Endothelial cell of umbilical vein (primary cell): Measurements from ENCODE around the gene ANKRD60. TPM values are rescaled to one million over a fixed set of nuclear protein-coding genes. Genes with fewer than 3 reads are reported as not detected.

Experiments used
- BruUV-seq: library from RNA; stranded (reverse); fragments of 400-500 nt; replicated peaks from 2 replicates; lab custom pipeline; 2021; lab: Mats Ljungman, UMichigan
- CTCF ChIA-PET: fragments of 300-600, 350-600 bp; sonication (Branson Sonifier 250); formaldehyde crosslinking; loops from one replicate; lab custom pipeline; 2021; ENCODE audit warnings: antibody characterized with exemption, inconsistent platforms; lab: Charles Lee
- POLR2A ChIA-PET: fragments of 300-600, 350-600 bp; sonication (Branson Sonifier 250); formaldehyde crosslinking; loops from one replicate; lab custom pipeline; 2021; ENCODE audit warnings: antibody characterized with exemption, inconsistent platforms; lab: Charles Lee
- DNase-seq: peaks from one replicate; pipeline ENCODE4 v3.0.0-alpha.2; 2011; ENCODE audit warnings: low read depth, low spot score
- FAIRE-seq: peaks from 2 replicates; lab custom pipeline; 2011; peaks lifted over from hg19 to GRCh38; lab: Jason Lieb, UNC
- H2AFZ ChIP-seq: 2 replicates; pipeline ENCODE4 v1.6.0; 2012; ENCODE audit warnings: low read depth, low read length, control low read depth, inconsistent platforms
- H3K27ac ChIP-seq: 2 replicates; pipeline ENCODE4 v1.5.1; 2011; ENCODE audit warnings: low read depth, mild to moderate bottlenecking, control low read depth, low read length, moderate library complexity; ENCODE audit not compliant: insufficient read depth
- H3K27me3 ChIP-seq, 2 experiments: 2 replicates each; pipeline versions ENCODE4 v1.6.0 to v1.6.1; 2011; ENCODE audit warnings: low read length in 2 of 2, mixed read lengths in 1 of 2; ENCODE audit not compliant: control insufficient read depth in 2 of 2, insufficient read depth in 2 of 2
- H3K36me3 ChIP-seq, 2 experiments: 2 replicates in 1 of 2; 3 replicates in 1 of 2; pipeline ENCODE4 v1.5.1; 2011; ENCODE audit warnings: low read length in 2 of 2, mild to moderate bottlenecking in 1 of 2, moderate library complexity in 1 of 2; ENCODE audit not compliant: control insufficient read depth in 2 of 2, insufficient read depth in 2 of 2; ENCODE audit errors: extremely low read depth in 1 of 2
- H3K4me1 ChIP-seq: 3 replicates; pipeline ENCODE4 v1.5.1; 2011; ENCODE audit warnings: mild to moderate bottlenecking, low read length; ENCODE audit not compliant: control insufficient read depth, insufficient read depth; ENCODE audit errors: extremely low read depth
- H3K4me2 ChIP-seq: 2 replicates; pipeline ENCODE4 v1.6.1; 2011; ENCODE audit warnings: low read length, control low read depth, mixed read lengths; ENCODE audit not compliant: insufficient read depth
- H3K4me3 ChIP-seq, 3 experiments: fragments of 200-600 bp in 1 of 3; sonication (generic), shearing (Covaris generic) in 1 of 3; replicated peaks in 1 of 3; 2 replicates each; pipeline ENCODE4 v1.5.1; 2011 to 2016; ENCODE audit warnings: control low read depth in 3 of 3, low read length in 3 of 3, mild to moderate bottlenecking in 2 of 3, inconsistent platforms in 1 of 3, low read depth in 1 of 3, moderate library complexity in 1 of 3; ENCODE audit not compliant: insufficient read depth in 1 of 3
- H3K79me2 ChIP-seq: 2 replicates; pipeline ENCODE4 v1.6.0; 2012; ENCODE audit warnings: low read length, inconsistent platforms; ENCODE audit not compliant: control insufficient read depth, insufficient read depth
- H3K9ac ChIP-seq: replicated peaks from 2 replicates; pipeline ENCODE3; 2011; ENCODE audit warnings: low read length, control low read depth; ENCODE audit not compliant: insufficient read depth; ENCODE audit errors: extremely low read depth
- H3K9me1 ChIP-seq: replicated peaks from 3 replicates; pipeline ENCODE4 v1.6.0; 2011; ENCODE audit warnings: mild to moderate bottlenecking, low read length; ENCODE audit not compliant: control insufficient read depth, insufficient read depth; ENCODE audit errors: extremely low read depth
- H3K9me3 ChIP-seq: replicated peaks from 2 replicates; pipeline ENCODE4 v1.5.1; 2012; ENCODE audit warnings: low read length, inconsistent platforms; ENCODE audit not compliant: control insufficient read depth, insufficient read depth
- H4K20me1 ChIP-seq: replicated peaks from 2 replicates; pipeline ENCODE3; 2011; ENCODE audit warnings: mild to moderate bottlenecking, low read length; ENCODE audit not compliant: control insufficient read depth, insufficient read depth; ENCODE audit errors: extremely low read depth
- CTCF ChIP-seq, 2 donors: IDR thresholded peaks; 1 replicate in 1 of 2; 2 replicates in 1 of 2; pipeline ENCODE4 v1.5.1; 2011; ENCODE audit warnings: low read length in 2 of 2, mild to moderate bottlenecking in 2 of 2, moderate library complexity in 2 of 2, control low read depth in 1 of 2, inconsistent platforms in 1 of 2, low read depth in 1 of 2; ENCODE audit not compliant: insufficient read depth in 1 of 2; ENCODE audit errors: extremely low read depth in 1 of 2
- EZH2 ChIP-seq: IDR thresholded peaks from 2 replicates; pipeline ENCODE4 v1.6.1; 2012; ENCODE audit warnings: borderline replicate concordance, low read depth, mild to moderate bottlenecking, moderate library complexity, low read length, inconsistent platforms; ENCODE audit not compliant: severe bottlenecking
- FOS ChIP-seq: IDR thresholded peaks from 2 replicates; pipeline ENCODE4 v1.6.1; 2011; ENCODE audit warnings: mild to moderate bottlenecking, low read length, moderate library complexity, borderline replicate concordance; ENCODE audit not compliant: insufficient read depth
- GATA2 ChIP-seq: IDR thresholded peaks from 2 replicates; pipeline ENCODE4 v1.7.0; 2011; ENCODE audit warnings: low read depth, mild to moderate bottlenecking, moderate library complexity, mixed read lengths, low read length; ENCODE audit not compliant: insufficient read length, insufficient read depth
- JUN ChIP-seq: IDR thresholded peaks from 2 replicates; pipeline ENCODE4 v1.6.1; 2011; ENCODE audit warnings: borderline replicate concordance, low read depth; ENCODE audit not compliant: insufficient read length, insufficient read depth
- MAX ChIP-seq: IDR thresholded peaks from 2 replicates; pipeline ENCODE4 v1.6.1; 2011; ENCODE audit not compliant: insufficient read depth, insufficient read length
- MYC ChIP-seq: IDR thresholded peaks from one replicate; pipeline ENCODE4 v1.6.1; 2011; ENCODE audit warnings: mild to moderate bottlenecking, low read depth, low read length
- POLR2A ChIP-seq: IDR thresholded peaks from 2 replicates; pipeline ENCODE4 v1.6.1; 2012; ENCODE audit warnings: low read depth, mild to moderate bottlenecking, control low read depth, low read length
- POLR2AphosphoS5 ChIP-seq: IDR thresholded peaks from 2 replicates; pipeline ENCODE4 v1.6.1; 2012; ENCODE audit warnings: low read depth, mild to moderate bottlenecking, control low read depth, low read length, moderate library complexity; ENCODE audit not compliant: insufficient read depth
- dilution Hi-C: fragments of 300-500 bp; cut with MboI; formaldehyde crosslinking; loops from one replicate; pipeline ENCODE4 v1.15.0; 2019; ENCODE audit warnings: low sequenced_read_pairs; ENCODE audit not compliant: extremely low pct_ligation_motif_present
- intact Hi-C: fragments of 100-400 bp; cut with micrococcal nuclease; formaldehyde crosslinking; loops from one replicate; pipeline ENCODE4 v1.10.0; 2022
- polyA plus RNA-seq, 4 experiments: library from polyadenylated mRNA; depleted of rRNA in 3 of 4; stranded (reverse) in 3 of 4; unstranded in 1 of 4; fragments of >200 nt; gene quantifications; 2 replicates each; pipeline versions ENCODE4 v1.2.1 to v1.2.3, GENCODE V29; 2011 to 2012; ENCODE audit warnings: missing spikeins in 1 of 4
- total RNA-seq: library from RNA; stranded (reverse); gene quantifications from 2 replicates; pipeline ENCODE4 v1.2.3, GENCODE V29; 2021

ANKRD60 gene
- total and polyA plus RNA-seq, 2 donors (not counting 3 experiments of a cell fraction or from before 2014, with no cell fraction given): not detected

GRCh38 chr20:58223358-58223941, 5.0 kb downstream of the ANKRD60 start:
- TF ChIP-seq JUN (no peak), POLR2AphosphoS5 (no peak), EZH2 (no peak), MYC (no peak), POLR2A (no peak), MAX (no peak), CTCF (IDR thresholded peaks at IDR 0.05; ENCODE audit: extremely low read depth in 1 of 2, insufficient read depth in 1 of 2, low read depth in 1 of 2, low read length in 2 of 2) (no peak), FOS (no peak), GATA2 (no peak)
- Histone ChIP-seq H3K27me3 (peaks cover 22 to 45% of the 10 kb centered on the region in 2 experiments), H3K36me3 (no peaks in the 10 kb centered on the region), H3K9ac (no peak overlapping the region), H3K4me2 (no peak overlapping the region), H3K27ac (no peak overlapping the region), H2AFZ (no peak overlapping the region), H3K4me1 (no peaks in the 10 kb centered on the region), H3K4me3 (no peak overlapping the region), H4K20me1 (no peaks in the 10 kb centered on the region), H3K9me3 (no peaks in the 10 kb centered on the region), H3K79me2 (no peaks in the 10 kb centered on the region), H3K9me1 (no peaks in the 10 kb centered on the region)
- CTCF ChIA-PET: no interaction called here
- DNase-seq (no peak), FAIRE-seq (no peak)
- dilution Hi-C loops: no loop called here
- intact Hi-C loops: no loop called here
- no TSS peak for BruUV-seq
- POLR2A ChIA-PET: interaction anchor here (0.8 kb wide), 1 partner anchor 423 kb away, joined by 3 read pairs; no protein-coding TSS in a partner anchor
